NCI-H524 (cell line): ENCODE measurements around the gene KCND3.

ENCODE experiments used
- DNase-seq, 2 experiments: peaks; one replicate each; lab custom pipeline; 2025; lab: John Stamatoyannopoulos, UW

The KCND3 gene

DNA sequence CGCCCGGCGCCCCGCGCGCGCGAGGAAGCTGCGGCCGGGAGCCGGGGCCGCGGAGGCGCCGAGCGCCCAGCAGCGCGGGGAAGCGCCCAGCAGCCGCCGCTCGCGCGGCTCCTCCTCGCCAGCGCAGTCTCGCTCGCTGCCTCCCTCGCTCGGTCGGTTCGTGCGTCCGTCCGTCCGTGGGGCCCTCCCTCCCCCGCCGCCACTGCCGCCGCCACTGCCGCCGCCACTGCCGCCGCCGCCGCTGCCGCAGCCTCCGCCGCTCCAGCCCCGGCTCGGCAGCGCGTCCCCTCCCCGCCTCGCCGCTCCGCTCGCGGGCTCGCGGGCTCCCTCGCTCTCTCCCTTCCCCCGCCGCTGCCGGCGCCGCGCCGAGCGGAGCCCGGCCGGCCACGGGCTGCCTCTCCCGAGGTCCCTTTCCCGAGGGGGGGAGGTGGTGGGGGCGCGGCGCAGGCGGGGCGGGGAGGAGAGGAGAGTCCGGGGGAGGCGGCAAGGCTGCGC is at the start of gene KCND3:
TSS of gene KCND3 (minus strand) at position 138 of the 495 bp plus-strand sequence.
- peak in 1 of 2 experiments; percentile 29 for DNase-seq

DNA sequence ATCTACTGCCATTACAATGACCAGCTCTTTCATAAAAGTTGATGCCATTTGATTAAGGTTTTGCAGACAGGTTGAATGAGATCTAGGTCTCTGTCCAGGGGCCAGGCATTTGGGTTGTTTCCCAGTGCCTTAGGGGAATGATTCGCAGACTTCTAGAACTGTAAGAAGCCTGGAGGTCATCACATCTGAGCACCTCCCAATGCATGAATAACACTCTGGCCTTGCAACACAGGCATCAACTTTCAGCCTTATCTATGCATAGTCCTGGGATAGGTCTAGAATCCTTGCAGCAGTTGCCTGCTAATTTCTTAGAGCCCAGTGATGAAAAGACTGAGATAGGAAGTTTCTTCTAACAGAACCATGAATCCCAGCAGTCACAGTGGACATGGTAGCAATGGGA is 44.8 kb upstream of the KCND3 start:
- DNase-seq: no peak

DNA sequence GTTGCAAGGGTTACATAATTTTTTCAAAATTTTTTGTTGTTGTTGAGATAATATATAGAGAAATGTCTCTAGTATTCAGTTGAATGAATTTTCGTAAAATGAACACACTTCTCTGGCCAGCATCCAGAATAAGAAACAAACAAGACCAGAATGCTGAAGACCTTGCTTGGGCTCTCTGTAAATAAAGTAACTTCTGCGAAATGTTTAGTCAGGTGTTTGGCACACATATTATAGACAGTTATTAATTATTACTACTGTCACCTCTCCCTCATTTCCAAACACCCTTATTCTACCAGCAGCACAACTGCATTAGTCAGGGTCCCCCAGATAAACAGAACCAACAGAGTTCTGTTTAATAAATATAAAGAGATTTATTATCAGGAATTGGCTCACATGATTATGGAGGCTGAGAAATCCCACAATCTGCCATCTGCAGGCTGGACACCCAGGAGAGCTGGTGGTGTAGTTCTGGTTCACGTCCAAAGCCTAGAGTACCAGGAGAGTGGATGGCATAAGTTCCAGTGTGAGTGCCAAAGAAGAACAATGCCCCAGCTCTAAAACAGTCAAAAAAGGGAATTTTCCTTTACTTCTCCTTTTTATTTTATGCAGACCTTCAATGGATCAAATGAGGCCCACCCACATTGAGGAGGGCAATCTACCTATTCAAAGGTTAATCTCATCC is 44.1 kb upstream of the KCND3 start:
- DNase-seq: no peak

GRCh38 chr1:112030157-112030556 is 40.7 kb upstream of the KCND3 start:
- peak in 1 of 2 experiments; percentile 19 for DNase-seq

DNA sequence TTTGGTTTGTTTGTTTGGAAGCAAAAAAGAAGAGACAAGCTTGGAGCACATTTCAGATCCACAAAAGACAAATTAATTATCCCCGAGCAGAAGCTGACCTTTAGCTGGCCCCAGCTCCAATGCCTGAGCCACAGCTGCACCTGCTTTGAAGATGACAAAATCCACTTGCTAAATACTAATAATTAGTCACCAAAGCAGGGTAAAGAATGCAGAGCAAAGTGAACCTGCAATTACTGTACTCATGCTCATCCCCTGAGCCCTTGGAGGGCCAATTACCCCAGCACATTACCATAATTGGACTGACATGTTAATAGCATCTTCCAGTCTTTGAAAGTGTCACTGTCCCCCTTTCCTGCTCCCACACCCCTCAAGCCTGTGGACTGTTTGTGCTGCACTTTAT is 38.2 kb upstream of the KCND3 start:
- peak; percentile 16 to 58 for DNase-seq

DNA sequence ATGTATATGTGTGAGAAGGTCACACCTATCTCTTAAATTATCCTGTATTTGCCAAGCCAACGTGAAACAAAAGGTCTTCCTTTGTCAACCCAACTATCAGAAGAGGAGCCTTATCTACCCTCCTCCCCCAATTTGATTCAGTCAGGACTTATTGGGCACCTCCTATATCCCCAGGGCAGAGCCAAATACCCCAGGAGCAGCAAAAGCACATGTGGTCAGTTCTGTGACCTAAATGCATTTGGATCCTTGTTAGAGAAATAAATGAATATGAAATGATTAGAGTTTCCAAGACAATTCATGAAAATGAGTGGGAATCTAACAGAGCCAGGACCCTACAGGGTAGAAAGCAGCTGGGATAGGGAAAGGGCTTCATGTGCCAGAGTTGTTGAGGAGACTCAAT is 37.0 kb upstream of the KCND3 start:
- DNase-seq: no peak

DNA sequence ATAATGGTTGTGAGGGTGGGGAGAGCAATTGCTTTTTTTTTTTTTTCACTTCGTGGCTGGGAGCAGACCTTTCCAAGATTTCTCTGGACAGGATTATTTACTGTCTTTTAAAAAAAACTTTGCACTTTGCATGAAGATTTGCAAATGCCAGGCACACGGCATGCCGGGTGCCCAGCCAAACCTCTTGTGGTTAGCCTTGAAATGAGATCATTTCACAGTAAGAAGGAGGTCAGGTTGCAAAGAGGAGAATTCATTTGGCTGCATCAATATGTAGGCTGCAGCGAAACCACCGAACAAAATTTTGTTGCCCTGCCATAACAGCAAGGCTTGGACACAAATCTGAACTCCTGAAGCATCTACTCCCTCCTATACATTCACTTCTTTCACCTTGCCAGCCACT is 36.5 kb upstream of the KCND3 start:
- no peak for DNase-seq

- no peak for DNase-seq
Measured at GRCh38 chr1:112021263-112021662, 31.8 kb upstream of the KCND3 start.

GRCh38 chr1:112017183-112017582 is 27.7 kb upstream of the KCND3 start:
- DNase-seq: no peak

GRCh38 chr1:112012823-112013222 is 23.4 kb upstream of the KCND3 start:
- DNase-seq: no peak

- DNase-seq: no peak
Measured at GRCh38 chr1:112011202-112011601, 21.7 kb upstream of the KCND3 start.

- no peak for DNase-seq
Measured at GRCh38 chr1:112007169-112007568, 17.7 kb upstream of the KCND3 start.

DNA sequence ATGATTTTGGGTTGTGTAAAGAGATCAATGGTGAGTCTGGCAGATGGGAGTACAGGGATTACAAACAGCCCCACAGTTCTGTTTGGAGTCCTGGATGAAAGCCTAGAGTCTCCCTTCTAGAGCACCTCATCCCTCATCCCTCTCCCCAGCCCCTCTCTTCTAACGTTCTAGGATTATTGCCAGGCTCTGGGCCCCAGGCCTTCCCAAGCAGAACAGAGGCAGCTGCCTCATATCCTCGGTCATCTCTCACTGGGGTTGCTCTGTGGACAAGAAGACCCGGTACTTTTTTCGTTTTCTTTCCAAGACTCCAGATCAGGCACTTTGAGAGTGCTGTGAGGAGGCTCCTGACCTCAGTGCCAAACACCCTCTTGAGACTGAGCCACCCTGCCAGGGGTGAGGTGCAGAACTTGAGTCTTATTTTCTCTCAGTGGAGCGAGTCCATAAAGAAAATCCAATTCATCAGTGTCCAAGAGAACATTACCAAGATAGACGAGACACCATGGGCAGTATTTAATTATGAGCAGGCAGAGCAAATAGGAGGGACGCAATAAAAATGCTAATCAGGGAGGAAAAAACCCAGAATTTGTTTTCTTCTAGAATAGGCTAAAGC is 17.1 kb upstream of the KCND3 start:
- DNase-seq: peak in 1 of 2 experiments; percentile 28

- DNase-seq: no peak
Measured at GRCh38 chr1:112004076-112004475, 14.6 kb upstream of the KCND3 start.

DNA sequence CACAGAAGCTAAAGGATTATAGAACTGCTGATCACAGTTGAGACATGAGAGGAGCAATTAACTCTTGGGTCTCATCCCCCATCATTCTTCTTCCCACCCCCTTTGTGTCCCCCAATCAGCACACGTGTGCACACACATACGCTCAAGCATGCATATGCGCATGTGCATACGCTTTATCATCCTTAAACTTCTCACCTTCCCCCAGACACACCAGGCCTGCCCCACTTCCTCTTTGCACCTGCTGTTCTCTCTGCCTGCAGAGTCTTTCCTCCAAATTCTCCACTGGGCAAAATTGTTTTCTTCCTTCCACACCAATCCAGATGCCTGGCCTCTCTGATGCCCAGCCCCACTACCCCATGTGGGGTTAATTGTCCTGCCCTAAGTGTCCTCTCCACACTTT is 13.0 kb upstream of the KCND3 start:
- no peak for DNase-seq

- DNase-seq: no peak
Measured at GRCh38 chr1:112001436-112001835, 12.0 kb upstream of the KCND3 start.

DNA sequence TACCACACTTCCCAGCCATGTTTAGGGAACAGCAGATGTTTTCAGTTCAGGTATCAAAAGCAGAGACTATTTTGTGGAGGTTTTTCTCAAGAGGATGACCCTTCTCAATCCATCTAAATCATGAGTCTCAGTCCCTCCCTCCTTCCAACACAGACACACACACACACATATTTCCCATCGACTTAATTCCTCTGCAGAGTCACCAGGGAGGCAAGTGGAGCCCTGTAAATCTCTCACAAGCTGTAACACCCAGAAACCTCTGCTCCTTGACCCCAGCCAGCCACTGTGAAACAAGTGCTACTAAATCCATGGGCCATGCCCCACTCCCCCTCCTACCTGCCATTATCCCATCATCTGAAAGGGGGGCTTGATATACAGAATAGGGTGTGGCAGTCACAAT is 10.6 kb upstream of the KCND3 start:
- no peak for DNase-seq

GRCh38 chr1:111998332-111998731 is 8.9 kb upstream of the KCND3 start:
- DNase-seq: no peak

DNA sequence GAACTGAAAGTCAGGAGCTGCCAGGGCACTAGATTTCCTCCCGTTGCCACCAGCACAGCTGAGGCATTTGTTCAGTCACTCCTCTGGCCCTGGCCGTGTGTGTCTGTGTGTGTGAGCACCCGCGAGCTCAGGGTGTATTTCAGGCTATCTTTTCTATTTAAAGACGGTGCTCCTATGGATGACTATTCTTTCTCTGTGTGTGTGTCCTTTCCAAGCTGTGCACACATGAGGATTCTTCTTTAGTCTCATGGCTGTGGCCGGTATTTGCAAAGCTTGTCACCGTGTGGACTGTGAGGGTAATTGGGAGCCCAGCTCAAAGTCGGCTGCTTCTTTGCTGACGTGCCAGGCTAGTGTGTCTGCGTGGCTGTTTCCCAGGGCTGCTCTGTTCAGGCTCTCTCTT is 3.0 kb upstream of the KCND3 start:
- DNase-seq: no peak

- DNase-seq: peak; percentile 55 to 85
Measured at GRCh38 chr1:111990878-111991718, 1.6 kb upstream of the KCND3 start.

- DNase-seq: peak in 1 of 2 experiments; percentile 43
Measured at GRCh38 chr1:111990026-111990877, 784 bp upstream of the KCND3 start.
